GM21825 (cell line): ENCODE data around the gene CCDC106.

Experiments used
- ATAC-seq: cut with Tn5 transposase; IDR thresholded peaks from one replicate; pipeline ENCODE4 v1.9.1; 2021; ENCODE audit warnings: mild to moderate bottlenecking, moderate library complexity; ENCODE audit not compliant: unreplicated experiment

Gene CCDC106

DNA sequence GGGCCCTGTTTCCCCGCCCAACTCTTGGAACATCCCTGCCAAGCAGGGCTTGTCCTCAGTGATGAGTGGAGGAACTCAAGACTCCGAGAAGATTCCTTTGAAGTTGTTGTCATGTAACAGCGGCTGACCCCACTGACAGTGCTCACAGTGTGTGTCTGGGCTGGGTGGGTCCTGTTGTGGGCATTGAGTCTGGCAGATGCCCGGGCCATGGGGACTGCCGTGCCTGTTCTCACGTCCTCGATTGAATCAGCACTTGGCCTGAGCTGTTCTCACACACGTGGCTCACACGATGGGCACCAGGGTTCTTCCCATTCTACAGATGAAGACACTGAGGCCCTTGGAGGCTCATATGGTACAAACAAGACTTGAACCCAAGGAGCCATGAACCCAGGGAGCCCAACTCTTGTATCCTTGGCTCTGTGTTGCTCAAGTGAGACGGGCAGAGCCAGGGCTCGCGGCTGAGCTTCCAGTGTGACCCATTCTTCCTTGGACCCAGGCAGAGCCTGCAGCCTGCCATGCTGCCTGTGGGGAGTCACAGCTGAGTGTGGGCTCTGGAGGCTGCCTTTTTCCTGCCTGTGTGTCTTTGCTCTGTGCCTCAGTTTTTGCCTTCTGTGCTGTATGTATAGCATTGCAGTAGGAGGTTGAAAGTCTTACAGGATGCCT lies 18.5 kb downstream of the CCDC106 start:
- no peak for ATAC-seq

DNA sequence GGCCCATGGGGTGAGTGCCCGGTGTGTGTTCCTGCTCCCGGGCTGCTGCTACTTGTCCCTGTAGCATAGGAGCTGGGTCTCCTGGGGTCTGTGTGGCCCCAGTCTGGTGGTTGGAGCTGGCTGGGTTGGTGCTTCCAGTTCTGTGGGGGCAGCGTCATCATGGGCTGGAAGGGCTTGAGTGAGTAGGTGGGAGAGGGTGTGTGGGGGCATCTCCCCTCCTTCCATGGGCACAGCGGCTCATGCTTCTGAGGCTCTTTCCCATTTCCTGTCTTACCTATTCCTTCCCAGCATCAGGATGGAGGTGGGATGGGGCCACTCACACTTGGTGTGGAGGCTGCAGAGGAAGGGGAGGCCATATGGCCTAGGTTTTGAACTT lies 19.0 kb downstream of the CCDC106 start:
- no peak for ATAC-seq

DNA sequence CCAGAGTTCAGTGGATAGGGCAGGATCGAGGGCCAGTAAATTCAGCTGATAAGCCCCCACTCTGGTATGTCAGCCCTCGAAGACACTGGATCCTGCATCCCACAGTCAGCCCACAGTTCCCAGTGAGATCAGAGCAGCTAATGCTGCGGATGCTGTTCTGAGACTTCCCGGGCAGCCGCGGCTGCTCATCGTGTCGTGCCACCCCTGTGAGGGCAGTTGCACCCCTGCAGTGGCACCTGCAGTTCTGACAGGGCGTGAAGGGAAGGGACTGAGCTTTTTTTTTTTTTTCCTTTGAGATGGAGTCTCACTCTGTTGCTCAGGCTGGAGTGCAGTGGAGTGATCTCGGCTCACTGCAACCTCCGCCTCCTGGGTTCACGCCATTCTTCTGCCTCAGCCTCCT lies 19.5 kb downstream of the CCDC106 start:
- no peak for ATAC-seq

DNA sequence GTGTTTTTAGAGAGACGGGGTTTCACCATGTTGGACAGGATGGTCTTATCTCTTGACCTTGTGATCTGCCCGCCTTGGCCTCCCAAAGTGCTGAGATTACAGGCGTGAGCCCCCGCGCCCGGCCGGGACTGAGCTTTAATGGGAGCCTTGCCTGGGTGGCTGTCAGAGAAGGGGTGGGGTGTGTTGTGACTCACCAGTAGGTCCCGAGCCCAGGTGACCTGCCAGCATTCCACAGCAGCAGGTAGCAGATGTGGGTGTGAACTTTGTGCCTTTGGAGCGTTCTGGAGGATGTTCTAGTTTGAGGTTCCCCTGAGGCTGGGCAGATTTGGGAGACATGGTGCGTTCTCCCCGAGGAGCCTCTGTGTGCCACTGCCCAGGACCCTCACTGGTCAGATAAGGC lies 19.9 kb downstream of the CCDC106 start:
- ATAC-seq: no peak

DNA sequence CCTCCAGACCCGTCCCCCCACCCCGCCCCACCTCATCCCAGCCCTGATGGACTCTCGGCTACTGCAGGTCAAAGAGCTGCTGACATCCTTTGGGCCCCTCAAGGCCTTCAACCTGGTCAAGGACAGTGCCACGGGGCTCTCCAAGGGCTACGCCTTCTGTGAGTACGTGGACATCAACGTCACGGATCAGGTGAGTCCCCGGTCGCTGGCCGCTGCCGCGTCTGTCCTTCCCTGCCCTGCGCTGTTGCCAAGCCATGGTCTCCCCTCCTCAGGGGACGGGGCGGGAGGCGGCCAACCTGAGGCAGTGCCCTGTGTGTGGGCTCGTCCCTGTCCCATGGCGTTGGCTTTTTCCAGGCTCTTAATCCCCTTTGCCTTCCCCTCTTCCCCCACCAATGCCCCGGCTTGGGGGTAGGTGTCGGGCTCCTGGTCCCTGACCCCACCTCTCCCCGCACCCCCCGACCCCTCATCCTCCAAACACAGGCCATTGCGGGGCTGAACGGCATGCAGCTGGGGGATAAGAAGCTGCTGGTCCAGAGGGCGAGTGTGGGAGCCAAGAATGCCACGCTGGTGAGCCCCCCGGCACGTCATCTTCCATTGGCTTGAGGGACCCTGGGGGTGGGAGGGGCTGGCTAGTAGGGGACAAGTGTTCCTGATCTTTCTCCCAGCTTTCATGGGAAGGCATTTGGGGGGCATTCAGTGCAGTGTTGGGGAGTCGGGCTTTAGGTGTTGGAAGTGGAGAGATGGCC lies 20.8 kb downstream of the CCDC106 start:
- ATAC-seq: no peak

DNA sequence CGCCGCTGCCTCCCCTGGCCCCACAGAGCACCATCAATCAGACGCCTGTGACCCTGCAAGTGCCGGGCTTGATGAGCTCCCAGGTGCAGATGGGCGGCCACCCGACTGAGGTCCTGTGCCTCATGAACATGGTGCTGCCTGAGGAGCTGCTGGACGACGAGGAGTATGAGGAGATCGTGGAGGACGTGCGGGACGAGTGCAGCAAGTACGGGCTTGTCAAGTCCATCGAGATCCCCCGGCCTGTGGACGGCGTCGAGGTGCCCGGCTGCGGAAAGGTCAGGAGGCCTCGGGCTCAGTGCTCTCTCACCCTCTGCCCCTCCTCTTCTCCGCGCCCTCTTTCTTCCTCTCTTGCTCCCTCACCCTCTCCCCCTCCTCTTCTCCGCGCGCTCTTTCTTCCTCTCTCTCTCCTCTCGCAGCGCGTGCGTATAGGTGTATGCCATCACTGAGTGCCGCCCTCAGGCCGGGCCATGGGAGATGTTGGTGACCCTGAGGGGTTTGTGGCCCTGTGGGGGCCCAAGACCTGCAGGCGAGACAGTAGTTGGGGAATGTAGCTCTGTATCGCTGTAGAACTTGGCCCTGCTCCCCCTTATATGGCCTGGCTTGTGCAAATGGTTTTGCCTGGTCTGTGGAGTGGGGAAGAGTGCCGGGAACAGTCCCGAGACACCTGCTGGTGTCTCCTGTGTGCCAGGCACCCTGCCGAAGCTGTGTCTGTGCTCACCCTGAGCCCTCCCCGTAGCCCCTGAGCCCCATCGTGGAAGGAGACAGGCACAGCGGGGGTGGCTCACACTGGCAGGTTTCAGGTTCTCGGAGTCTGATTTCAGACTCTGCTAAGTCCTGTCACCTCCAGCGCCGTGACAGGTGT lies 21.6 kb downstream of the CCDC106 start:
- ATAC-seq: no peak

DNA sequence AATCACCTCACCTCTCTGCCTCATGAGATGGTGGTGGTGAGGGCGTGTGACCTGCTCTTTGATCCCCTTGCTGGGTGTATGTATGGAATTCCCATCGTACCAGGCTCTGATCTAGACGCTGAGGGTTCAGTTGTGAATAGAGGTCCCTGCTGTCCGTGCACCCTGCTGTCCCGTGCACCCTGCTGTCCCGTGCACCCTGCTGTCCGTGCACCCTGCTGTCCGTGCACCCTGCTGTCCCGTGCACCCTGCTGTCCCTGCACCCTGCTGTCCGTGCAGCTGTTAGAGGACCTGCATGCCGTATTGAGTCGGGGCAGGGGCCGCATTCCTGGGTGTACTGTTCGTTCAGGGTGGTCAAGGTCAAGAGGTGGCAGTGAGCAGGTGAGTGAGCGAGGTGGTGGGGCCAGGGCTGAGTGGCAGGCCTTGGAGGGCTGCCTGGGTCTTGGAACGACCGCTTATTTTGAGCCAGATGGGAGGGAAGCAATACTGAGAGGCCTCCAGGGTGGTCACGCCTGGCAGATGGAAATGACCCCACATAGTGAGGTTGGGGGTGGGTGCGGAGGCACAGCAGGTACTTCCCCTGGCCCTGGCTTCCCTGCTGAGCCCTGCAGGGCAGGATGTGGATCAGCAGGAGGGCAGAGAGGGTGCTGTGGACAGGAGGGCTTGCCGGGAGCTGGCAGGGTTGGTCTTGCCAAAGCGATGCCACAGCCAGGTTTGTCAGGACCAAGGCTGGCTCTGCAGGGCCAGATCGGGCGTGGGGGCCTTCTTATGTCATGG lies 22.5 kb downstream of the CCDC106 start:
- no peak for ATAC-seq

DNA sequence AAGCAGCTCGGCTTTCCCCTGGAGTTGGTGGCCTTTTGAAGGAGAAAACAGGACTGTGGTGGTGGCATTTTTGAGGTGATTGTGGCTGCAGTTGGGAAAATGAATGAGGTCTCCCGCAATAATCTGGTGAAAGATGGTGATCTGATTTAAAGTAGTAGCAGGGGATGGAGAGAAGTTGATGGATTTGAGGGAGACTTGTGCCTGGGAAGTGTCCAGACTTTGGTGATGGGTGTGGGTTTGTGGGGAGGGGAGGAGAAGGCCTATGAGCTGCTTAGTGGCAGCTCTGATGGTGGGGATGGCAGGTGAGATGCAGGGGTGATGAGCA lies 23.0 kb downstream of the CCDC106 start:
- ATAC-seq: no peak

DNA sequence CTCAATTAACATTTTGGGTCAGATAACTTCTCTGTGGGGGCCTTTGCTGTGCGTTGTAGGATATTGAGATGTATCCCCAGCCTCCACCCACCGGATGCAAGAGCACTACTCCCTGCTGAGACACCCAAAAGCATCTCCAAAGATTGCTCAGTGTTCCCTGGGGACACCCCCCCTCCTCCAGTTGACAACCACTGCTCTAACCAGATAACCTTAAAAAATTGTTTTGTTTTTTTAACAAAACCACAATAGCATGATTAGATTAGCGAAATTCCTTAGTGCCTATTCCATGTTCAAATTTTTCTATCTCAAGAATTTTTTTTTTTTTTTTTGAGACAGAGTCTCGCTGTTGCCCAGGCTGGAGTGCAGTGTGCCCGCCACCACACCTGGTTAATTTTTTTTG lies 24.4 kb downstream of the CCDC106 start:
- no peak for ATAC-seq

DNA sequence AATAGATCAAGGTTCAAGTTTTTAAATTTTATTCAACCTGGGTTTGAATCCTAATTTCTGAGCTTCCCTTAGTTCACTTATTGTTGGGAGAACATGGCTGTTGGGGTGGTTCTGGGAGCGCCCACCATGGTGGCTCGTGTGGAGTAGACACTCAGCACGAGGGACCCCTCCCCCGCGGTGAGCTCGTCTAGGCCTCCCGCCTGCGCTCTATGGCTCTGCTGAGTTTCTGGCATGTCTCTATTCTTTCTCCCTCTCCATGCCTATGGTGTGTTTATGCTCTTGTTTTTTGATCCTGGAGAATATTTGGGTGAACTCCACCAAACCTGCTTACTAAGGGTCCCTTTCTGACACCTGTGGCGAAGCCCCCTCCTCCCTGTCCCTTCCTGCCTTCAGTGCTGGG lies 25.5 kb downstream of the CCDC106 start:
- no peak for ATAC-seq

DNA sequence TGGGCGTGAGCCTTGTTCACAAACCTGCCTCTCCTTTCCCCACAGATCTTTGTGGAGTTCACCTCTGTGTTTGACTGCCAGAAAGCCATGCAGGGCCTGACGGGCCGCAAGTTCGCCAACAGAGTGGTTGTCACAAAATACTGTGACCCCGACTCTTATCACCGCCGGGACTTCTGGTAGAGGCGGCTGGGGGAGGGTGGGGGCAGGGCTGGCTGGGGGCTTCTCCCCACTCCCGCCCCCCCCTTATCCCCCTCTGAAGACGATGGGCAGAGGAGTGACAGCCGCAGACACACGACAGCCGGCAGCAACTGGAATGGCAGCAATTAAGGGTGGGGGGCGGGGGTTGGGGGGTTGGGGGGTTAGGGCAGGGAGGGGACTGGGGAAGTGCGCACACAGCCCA lies 25.9 kb downstream of the CCDC106 start:
- ATAC-seq: no peak

DNA sequence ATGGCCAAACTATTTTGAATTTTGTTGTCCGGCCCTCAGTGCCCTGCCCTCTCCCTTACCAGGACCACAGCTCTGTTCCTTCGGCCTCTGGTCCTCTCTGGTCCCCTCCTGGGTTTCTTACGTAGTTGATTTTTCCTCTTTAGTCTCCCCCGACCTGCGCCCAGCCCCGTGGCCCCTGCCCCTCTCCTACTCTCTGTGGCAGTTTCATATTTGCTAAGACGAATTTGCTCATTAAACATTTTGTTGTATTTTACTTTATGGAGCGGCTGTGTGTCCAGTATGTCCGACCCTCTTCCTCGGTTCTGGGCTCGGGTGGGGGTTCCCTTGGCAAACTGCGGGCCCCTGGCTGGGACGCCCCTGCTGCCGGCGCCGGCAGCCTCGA lies 26.4 kb downstream of the CCDC106 start:
- ATAC-seq: no peak

DNA sequence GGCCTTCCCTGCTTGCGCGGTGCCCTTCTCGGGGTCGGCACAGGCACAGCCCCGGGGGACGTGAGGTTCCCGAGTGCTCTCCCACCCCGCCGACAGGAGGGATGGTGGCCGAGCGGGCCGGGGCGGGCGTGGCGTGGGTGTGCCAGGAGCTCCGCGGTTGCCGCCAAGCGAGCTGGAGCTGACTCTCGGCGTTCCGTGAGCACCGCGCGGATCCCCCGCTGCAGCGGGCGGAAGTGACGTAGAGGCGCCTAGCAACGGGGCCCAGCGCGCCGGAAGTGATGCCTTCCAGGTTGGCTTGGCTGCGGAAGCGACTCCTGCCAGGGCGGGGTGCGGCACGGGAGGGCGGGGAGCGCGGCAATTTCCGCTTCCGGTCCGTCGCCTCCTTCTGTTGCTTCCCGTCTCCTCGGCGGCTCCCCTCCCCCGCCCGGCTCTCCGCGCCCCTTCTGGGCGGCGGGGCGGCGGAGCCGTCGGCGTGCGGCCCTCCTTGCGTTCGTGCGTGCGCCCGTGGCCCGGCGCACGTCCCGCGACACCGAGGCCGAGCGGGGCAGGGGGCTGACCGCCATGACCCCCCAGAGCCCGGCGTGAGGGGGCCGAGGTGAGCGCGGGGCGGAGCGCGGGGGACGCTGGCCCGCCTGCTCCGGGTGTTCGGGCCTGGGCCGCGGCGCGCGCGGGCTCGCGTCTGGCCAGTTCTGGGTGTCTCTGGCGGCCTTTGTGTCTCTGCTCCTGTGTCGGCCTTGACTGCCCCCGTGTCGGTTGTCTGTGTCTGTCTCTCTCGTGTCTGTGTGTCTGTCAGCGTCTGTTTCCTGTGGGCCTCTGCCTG lies 27.0 kb downstream of the CCDC106 start, which contains the start of gene EPN1:
EPN1 (plus strand) TSS at position 386 of the 820 bp plus-strand sequence. CDS start 3,402 bp downstream, outside the sequence.
- peak; percentile 54 for ATAC-seq

DNA sequence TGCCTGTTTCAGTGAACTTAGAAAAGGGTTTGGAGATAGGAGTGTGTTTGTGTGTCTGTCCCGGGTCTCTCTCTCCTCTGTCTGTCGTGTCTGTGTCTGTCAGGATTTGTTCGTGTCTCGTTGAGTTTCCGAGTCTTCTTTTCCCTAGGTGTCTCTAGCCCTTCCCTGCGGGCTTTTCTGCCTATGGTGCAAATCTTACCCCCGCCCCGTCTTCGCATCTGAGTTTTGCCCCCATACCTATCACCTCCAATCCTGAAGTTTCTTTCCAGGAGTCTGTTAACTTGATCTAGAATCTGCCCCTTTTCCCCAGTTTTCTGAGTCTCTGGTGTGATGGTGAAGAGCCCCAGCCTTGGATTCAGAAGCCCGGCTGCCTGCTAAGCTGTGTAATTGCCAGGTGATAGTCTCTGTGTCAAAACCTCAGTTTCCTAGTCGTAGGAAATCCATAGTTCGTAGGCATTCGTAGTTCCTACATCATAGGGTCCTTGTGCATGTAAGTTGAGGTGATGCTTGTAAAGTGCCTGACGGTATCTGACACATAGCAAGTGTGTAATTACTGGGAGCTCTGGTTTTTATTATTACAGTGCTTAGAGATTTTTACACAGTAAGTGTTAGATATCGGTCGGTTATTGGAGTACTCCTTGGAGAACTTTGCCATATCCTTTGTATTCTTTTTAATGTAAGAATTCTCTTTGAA lies 27.8 kb downstream of the CCDC106 start:
- no peak for ATAC-seq

DNA sequence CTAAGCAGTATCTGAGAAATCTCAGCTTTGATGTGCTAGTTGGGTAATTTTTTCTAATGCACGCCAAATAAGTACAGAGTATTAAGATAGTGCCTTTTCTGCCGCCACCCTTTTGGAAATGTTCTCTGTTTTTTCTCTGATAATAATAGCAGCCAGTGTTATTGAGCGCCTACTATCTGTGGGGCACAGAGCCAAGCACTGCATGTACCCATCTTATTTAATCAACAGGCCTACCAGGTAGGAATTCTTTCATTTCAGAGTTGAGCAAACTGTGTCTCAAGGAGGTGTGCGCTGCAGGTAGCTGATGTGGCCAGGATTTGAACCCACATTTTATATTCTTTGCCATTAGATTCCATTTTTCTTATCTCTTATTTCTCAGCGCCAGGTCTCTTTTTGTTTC lies 28.4 kb downstream of the CCDC106 start:
- ATAC-seq: no peak

DNA sequence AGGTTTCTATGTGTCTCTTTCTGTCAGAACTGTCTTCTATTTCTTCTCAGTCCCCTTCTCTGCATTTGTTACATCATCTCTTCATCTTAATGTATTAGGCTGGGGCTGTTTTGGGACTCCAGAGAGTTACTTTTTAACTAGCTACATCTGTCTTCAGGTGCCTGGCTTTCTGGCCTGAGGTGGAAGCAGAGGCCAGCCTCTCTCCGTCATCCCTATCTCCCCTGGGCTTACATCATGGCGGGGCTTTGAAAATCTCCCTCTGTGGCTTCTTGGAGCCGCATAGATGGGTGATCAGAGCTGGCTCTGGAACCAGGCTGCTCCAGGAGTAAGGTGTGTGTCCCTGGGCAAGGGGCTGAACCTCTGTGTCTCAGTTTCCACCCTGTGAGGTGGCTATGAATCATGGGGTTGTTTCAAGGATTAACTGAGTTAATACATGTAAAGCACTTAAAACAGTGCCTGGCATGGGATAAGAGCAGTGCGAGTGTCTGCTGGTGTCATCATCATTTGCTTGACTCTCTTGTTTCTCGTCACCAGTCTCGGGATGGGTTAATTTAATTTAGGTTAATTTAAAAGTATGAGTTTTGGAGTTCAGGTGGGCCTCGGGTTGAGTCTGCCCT lies 29.0 kb downstream of the CCDC106 start:
- ATAC-seq: no peak

DNA sequence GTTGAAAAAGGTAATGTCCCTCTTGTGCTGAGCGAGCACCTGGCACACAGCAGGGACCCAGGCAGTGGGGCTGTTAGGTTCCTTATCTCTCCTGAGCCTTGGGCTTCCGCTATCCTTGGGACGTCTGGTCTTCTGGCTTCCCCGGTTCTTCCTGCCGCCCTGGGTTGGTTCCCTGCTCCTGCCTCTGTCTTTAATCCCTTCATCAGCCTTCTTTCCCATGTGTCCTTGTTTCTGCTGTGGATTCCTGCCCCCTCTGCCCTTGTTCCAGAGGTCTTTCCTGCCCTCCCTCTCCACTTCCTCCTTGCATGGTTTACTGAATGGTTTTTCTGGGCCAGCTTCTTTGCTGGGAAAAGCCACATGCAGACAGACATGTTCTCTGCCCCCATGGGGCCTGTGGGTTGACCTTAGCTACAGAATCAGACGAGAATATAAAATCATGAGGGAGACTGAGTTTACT lies 29.6 kb downstream of the CCDC106 start:
- ATAC-seq: no peak

DNA sequence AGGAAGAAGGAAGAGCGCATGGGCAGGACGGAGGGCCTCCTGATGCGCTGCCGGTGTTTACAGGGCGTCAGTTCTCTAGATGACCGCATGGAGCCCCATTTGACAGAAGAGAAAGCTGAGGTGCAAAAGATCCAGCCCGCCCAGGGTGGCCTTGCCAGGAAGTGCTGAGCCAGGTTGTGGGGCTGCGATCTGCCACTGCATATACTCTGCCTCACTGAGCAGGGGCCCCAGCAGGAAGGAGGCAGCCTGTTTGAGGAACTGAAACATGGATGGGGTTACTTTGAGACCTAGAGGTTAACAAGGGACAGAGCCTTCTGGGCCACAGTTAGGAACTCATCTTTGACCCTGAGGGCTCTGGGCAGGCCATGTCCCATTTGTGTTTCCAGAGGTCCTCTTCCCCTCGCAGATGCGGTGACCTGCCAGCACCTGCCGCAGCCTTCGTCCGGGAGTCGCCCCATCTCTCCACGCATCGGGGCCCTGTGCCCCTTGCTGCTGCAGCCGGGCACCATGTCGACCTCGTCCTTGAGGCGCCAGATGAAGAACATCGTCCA lies 30.2 kb downstream of the CCDC106 start:
- ATAC-seq: peak; percentile 65
